ENCODE data around the gene LTBP1.

DNA sequence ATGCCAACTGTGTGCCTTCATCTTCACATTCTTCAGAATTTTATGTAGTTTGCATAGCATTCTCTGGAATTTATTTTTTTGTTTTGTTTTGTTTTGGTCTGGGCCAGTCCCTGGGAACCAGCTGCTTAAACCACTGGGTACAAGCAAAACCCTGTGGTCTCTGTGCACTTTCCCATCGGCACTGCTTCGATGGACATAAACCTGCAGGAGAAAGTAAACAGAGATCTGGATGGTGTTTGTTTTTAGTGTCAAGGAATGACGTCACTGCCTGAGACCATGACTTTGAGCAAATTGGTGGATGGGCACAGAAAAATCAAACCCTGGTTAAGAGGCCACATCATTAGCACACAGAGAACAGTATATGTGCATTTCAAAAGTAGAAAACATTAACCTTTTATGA lies 465.0 kb downstream of the LTBP1 start:
- TF ChIP-seq, protein P1, sequence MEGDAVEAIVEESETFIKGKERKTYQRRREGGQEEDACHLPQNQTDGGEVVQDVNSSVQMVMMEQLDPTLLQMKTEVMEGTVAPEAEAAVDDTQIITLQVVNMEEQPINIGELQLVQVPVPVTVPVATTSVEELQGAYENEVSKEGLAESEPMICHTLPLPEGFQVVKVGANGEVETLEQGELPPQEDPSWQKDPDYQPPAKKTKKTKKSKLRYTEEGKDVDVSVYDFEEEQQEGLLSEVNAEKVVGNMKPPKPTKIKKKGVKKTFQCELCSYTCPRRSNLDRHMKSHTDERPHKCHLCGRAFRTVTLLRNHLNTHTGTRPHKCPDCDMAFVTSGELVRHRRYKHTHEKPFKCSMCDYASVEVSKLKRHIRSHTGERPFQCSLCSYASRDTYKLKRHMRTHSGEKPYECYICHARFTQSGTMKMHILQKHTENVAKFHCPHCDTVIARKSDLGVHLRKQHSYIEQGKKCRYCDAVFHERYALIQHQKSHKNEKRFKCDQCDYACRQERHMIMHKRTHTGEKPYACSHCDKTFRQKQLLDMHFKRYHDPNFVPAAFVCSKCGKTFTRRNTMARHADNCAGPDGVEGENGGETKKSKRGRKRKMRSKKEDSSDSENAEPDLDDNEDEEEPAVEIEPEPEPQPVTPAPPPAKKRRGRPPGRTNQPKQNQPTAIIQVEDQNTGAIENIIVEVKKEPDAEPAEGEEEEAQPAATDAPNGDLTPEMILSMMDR (IDR thresholded peaks at IDR 0.05; ENCODE audit: low read depth, low read length, poor library complexity, severe bottlenecking): no peak
- no peak for TF ChIP-seq EZH2phosphoT487 (IDR thresholded peaks at IDR 0.05; ENCODE audit: borderline replicate concordance, low read length)

All from DOHH2 (cell line).